HepG2 (cell line): ENCODE results near the gene RUVBL2. TPM values are rescaled to one million over a fixed set of nuclear protein-coding genes. Genes with fewer than 3 reads are reported as not detected.

Source experiments
- EP300 ChIP-seq, 3 experiments: sonication (generic) in 1 of 3; formaldehyde crosslinking in 1 of 3; IDR thresholded peaks; 2 replicates each; pipeline versions ENCODE4 v1.5.1 to v1.6.1; 2011 to 2020; ENCODE audit warnings: low read depth in 2 of 3, low read length in 2 of 3, borderline replicate concordance in 1 of 3, improper control_type of control experiment in 1 of 3, mild to moderate bottlenecking in 1 of 3, missing genetic modification reagents in 1 of 3, moderate library complexity in 1 of 3
- HIVEP1 ChIP-seq: sonication (generic); formaldehyde crosslinking; IDR thresholded peaks from 2 replicates; pipeline ENCODE4 v1.4.0; 2020; ENCODE audit warnings: mild to moderate bottlenecking, missing genetic modification reagents
- HOMEZ ChIP-seq: IDR thresholded peaks from 2 replicates; pipeline ENCODE4 v1.6.1; 2016; ENCODE audit warnings: low read depth
- HOXA9 ChIP-seq: sonication (generic); formaldehyde crosslinking; IDR thresholded peaks from 2 replicates; pipeline ENCODE4 v1.8.1; 2022; ENCODE audit warnings: missing genetic modification reagents, mild to moderate bottlenecking, moderate library complexity, borderline replicate concordance
- KLF9 ChIP-seq: IDR thresholded peaks from 2 replicates; pipeline ENCODE4 v1.6.1; 2016; ENCODE audit warnings: low read depth
- MAFK ChIP-seq, 2 experiments: IDR thresholded peaks in 1 of 2; conservative IDR thresholded peaks in 1 of 2; 2 replicates each; pipeline ENCODE4 v1.6.1; 2011; ENCODE audit warnings: improper control_type of control experiment in 2 of 2, low read length in 2 of 2
- MIXL1 ChIP-seq: IDR thresholded peaks from 2 replicates; pipeline ENCODE4 v1.6.1; 2016
- NBN ChIP-seq: fragments of 450-650 bp; conservative IDR thresholded peaks from 2 replicates; pipeline ENCODE4 v1.6.1; 2017
- NFE2L1 ChIP-seq: sonication (generic); formaldehyde crosslinking; IDR thresholded peaks from 2 replicates; pipeline ENCODE4 v1.4.0; 2020; ENCODE audit warnings: missing genetic modification reagents, mild to moderate bottlenecking, borderline replicate concordance
- POLR2G ChIP-seq: fragments of 200-400 bp; formaldehyde crosslinking; IDR thresholded peaks from 2 replicates; pipeline ENCODE4 v1.6.1; 2018; ENCODE audit warnings: mild to moderate bottlenecking, low read depth, low read length, moderate library complexity
- RAD21 ChIP-seq: fragments of 450-650 bp; formaldehyde crosslinking; IDR thresholded peaks from 2 replicates; pipeline ENCODE4 v1.5.0; 2020; ENCODE audit warnings: mild to moderate bottlenecking
- RBM22 ChIP-seq: fragments of 200-400 bp; formaldehyde crosslinking; optimal IDR thresholded peaks from 2 replicates; pipeline ENCODE3; 2017; ENCODE audit warnings: mild to moderate bottlenecking, low read length, moderate library complexity
- SCMH1 ChIP-seq: sonication (generic); formaldehyde crosslinking; IDR thresholded peaks from 2 replicates; pipeline ENCODE4 v1.9.0; 2021; ENCODE audit warnings: missing genetic modification reagents, mild to moderate bottlenecking, borderline replicate concordance
- SIX4 ChIP-seq: sonication (generic); formaldehyde crosslinking; IDR thresholded peaks from 2 replicates; pipeline ENCODE4 v1.4.0; 2020; ENCODE audit warnings: missing genetic modification reagents
- SNRNP70 ChIP-seq: fragments of 200-400 bp; formaldehyde crosslinking; IDR thresholded peaks from 2 replicates; pipeline ENCODE4 v1.6.1; 2017; ENCODE audit warnings: mild to moderate bottlenecking, low read depth, low read length, moderate library complexity
- TARDBP ChIP-seq: sonication (generic); formaldehyde crosslinking; IDR thresholded peaks from 2 replicates; pipeline ENCODE4 v1.8.0; 2022; ENCODE audit warnings: mild to moderate bottlenecking, missing genetic modification reagents
- TBP ChIP-seq: sonication (generic); formaldehyde crosslinking; IDR thresholded peaks from 2 replicates; pipeline ENCODE4 v1.5.0; 2020; ENCODE audit warnings: missing genetic modification reagents
- ZMYM2 ChIP-seq: sonication (generic); formaldehyde crosslinking; IDR thresholded peaks from 2 replicates; pipeline ENCODE4 v1.8.0; 2022; ENCODE audit warnings: mild to moderate bottlenecking, missing genetic modification reagents
- ZNF143 ChIP-seq: sonication (generic); formaldehyde crosslinking; IDR thresholded peaks from 2 replicates; pipeline ENCODE4 v1.4.0; 2020; ENCODE audit warnings: missing genetic modification reagents
- ZNF180 ChIP-seq: sonication (generic); formaldehyde crosslinking; IDR thresholded peaks from 2 replicates; pipeline ENCODE4 v1.4.0; 2020; ENCODE audit warnings: low read depth, missing genetic modification reagents, borderline replicate concordance
- ZNF296 ChIP-seq: sonication (generic); formaldehyde crosslinking; conservative IDR thresholded peaks from 2 replicates; pipeline ENCODE4 v1.5.0; 2020; ENCODE audit warnings: mild to moderate bottlenecking, missing genetic modification reagents
- ZNF776 ChIP-seq: sonication (generic); formaldehyde crosslinking; IDR thresholded peaks from 2 replicates; pipeline ENCODE4 v1.4.0; 2020; ENCODE audit warnings: mild to moderate bottlenecking, missing genetic modification reagents
- polyA plus RNA-seq, 8 experiments: library from polyadenylated mRNA; depleted of rRNA in 3 of 8; stranded (reverse) in 7 of 8; unstranded in 1 of 8; fragments of >200 nt; fragmentation: Illumina TruSeq in 4 of 8; extraction: Trizol in 4 of 8; gene quantifications; 2 replicates each; pipeline versions ENCODE4 v1.2.1 to v1.2.3, GENCODE V29; 2011 to 2016; ENCODE audit warnings: low read depth in 4 of 8, missing spikeins in 1 of 8, mixed read lengths in 1 of 8; ENCODE audit not compliant: insufficient read depth in 1 of 8
- total RNA-seq, 5 experiments: library from RNA; depleted of rRNA; stranded (reverse); fragments of >200 nt; fragmentation: Illumina TruSeq; extraction: Trizol; gene quantifications; 2 replicates each; pipeline ENCODE4 v1.2.3, GENCODE V29; 2016; ENCODE audit warnings: low read depth in 1 of 5
- TF ChIP-seq, protein P1 (sequence below): sonication (generic); formaldehyde crosslinking; IDR thresholded peaks from 2 replicates; pipeline ENCODE4 v1.8.1; 2023; ENCODE audit warnings: mild to moderate bottlenecking, missing genetic modification reagents
- TF ChIP-seq, protein P2 (sequence below): sonication (generic); formaldehyde crosslinking; IDR thresholded peaks from 2 replicates; pipeline ENCODE4 v1.4.0; 2020; ENCODE audit warnings: missing genetic modification reagents
- TF ChIP-seq, protein P3 (sequence below): sonication (generic); formaldehyde crosslinking; IDR thresholded peaks from 2 replicates; pipeline ENCODE4 v1.5.1; 2020; ENCODE audit warnings: missing genetic modification reagents, mild to moderate bottlenecking, borderline replicate concordance

RUVBL2 gene
- total and polyA plus RNA-seq, 2 of the 13 experiments (the other 11 are each of a cell fraction or from before 2014, with no cell fraction given) = 120 to 122 TPM

- no peak for TF ChIP-seq HIVEP1
- no peak for TF ChIP-seq SNRNP70
- peak; percentile 98 for TF ChIP-seq RBM22
- TF ChIP-seq NBN = no peak
- TF ChIP-seq, protein P1, sequence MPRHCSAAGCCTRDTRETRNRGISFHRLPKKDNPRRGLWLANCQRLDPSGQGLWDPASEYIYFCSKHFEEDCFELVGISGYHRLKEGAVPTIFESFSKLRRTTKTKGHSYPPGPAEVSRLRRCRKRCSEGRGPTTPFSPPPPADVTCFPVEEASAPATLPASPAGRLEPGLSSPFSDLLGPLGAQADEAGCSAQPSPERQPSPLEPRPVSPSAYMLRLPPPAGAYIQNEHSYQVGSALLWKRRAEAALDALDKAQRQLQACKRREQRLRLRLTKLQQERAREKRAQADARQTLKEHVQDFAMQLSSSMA (CRISPR knock-in tag) = no peak
- TF ChIP-seq, protein P2, sequence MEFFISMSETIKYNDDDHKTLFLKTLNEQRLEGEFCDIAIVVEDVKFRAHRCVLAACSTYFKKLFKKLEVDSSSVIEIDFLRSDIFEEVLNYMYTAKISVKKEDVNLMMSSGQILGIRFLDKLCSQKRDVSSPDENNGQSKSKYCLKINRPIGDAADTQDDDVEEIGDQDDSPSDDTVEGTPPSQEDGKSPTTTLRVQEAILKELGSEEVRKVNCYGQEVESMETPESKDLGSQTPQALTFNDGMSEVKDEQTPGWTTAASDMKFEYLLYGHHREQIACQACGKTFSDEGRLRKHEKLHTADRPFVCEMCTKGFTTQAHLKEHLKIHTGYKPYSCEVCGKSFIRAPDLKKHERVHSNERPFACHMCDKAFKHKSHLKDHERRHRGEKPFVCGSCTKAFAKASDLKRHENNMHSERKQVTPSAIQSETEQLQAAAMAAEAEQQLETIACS (CRISPR knock-in tag) = no peak
- TF ChIP-seq MIXL1 (CRISPR knock-in tag) = no peak
- no peak for TF ChIP-seq ZMYM2
- TF ChIP-seq MAFK (conservative IDR thresholded peaks at IDR 0.05 in 1 of 2, IDR thresholded peaks at IDR 0.05 in 1 of 2; ENCODE audit: low read length in 2 of 2) = no peak
- no peak for TF ChIP-seq KLF9 (CRISPR knock-in tag)
- TF ChIP-seq ZNF296 = no peak
- TF ChIP-seq ZNF776 (CRISPR knock-in tag) = no peak
- peak; percentile 8; the same call in 1 of the 2 replicates for TF ChIP-seq RAD21
- no peak for TF ChIP-seq SCMH1 (CRISPR knock-in tag)
- TF ChIP-seq HOMEZ (CRISPR knock-in tag) = no peak
- no peak for TF ChIP-seq EP300 (IDR thresholded peaks at IDR 0.05; ENCODE audit: low read depth in 2 of 2, low read length in 2 of 2)
- TF ChIP-seq EP300 (CRISPR knock-in tag; IDR thresholded peaks at IDR 0.05; ENCODE audit: borderline replicate concordance) = 0 out of 2 replicates have a peak, but pooled peaks have one; percentile 5
- TF ChIP-seq HOXA9 = no peak
- no peak for TF ChIP-seq TARDBP
- peak; percentile 89 for TF ChIP-seq POLR2G
- TF ChIP-seq TBP = no peak
- TF ChIP-seq ZNF143 (CRISPR knock-in tag) = 0 out of 2 replicates have a peak, but pooled peaks have one; percentile 12
- TF ChIP-seq, protein P3, sequence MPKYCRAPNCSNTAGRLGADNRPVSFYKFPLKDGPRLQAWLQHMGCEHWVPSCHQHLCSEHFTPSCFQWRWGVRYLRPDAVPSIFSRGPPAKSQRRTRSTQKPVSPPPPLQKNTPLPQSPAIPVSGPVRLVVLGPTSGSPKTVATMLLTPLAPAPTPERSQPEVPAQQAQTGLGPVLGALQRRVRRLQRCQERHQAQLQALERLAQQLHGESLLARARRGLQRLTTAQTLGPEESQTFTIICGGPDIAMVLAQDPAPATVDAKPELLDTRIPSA = no peak
- TF ChIP-seq SIX4 (CRISPR knock-in tag) = no peak
- no peak for TF ChIP-seq NFE2L1 (CRISPR knock-in tag)
- TF ChIP-seq ZNF180 (CRISPR knock-in tag) = no peak
Observed at GRCh38 chr19:48968179-48968661, 25.5 kb upstream of the RUVBL2 start (continued).
